NB4 (cell line): ENCODE data around the gene WDR73.

Experiments
- MYC ChIP-seq: IDR thresholded peaks from 2 replicates; pipeline ENCODE4 v1.6.1; 2011; ENCODE audit warnings: low read depth, low read length
- POLR2A ChIP-seq: IDR thresholded peaks from 2 replicates; pipeline ENCODE4 v1.6.1; 2011; ENCODE audit warnings: mild to moderate bottlenecking; ENCODE audit not compliant: insufficient read length; ENCODE audit errors: extremely low read depth
- TF ChIP-seq, protein P1 (sequence below): IDR thresholded peaks from one replicate; pipeline ENCODE4 v1.5.1; 2012; ENCODE audit warnings: low read depth, low read length

DNA sequence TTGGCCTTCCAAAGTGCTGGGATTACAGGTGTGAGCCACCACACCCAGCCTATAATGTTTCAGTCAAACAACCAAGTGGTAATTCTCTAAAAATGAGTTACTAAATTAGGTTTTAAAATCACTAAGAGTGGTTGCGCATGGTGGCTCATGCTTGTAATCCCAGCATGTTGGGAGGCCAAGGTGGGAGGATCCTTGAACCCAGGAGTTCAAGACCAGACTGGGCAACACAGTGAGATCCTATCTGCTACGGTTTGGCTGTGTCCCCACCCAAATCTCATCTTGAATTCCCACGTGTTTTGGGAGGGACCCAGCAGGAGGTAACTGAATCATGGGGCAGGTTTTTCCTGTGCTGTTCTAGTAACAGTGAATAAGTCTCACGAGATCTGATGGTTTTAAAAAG, 35.8 kb upstream of the WDR73 start:
- no peak for TF ChIP-seq MYC
- no peak for TF ChIP-seq POLR2A
- TF ChIP-seq, protein P1, sequence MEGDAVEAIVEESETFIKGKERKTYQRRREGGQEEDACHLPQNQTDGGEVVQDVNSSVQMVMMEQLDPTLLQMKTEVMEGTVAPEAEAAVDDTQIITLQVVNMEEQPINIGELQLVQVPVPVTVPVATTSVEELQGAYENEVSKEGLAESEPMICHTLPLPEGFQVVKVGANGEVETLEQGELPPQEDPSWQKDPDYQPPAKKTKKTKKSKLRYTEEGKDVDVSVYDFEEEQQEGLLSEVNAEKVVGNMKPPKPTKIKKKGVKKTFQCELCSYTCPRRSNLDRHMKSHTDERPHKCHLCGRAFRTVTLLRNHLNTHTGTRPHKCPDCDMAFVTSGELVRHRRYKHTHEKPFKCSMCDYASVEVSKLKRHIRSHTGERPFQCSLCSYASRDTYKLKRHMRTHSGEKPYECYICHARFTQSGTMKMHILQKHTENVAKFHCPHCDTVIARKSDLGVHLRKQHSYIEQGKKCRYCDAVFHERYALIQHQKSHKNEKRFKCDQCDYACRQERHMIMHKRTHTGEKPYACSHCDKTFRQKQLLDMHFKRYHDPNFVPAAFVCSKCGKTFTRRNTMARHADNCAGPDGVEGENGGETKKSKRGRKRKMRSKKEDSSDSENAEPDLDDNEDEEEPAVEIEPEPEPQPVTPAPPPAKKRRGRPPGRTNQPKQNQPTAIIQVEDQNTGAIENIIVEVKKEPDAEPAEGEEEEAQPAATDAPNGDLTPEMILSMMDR = no peak
